ENCODE data around the gene ALDH16A1. TPM values are rescaled to one million over a fixed set of nuclear protein-coding genes. Genes with fewer than 3 reads are reported as not detected.

The ALDH16A1 gene
- total and polyA plus RNA-seq, 2 donors (not counting 3 experiments of a cell fraction or from before 2014, with no cell fraction given), result 27.6 to 33.2 TPM

- CTCF ChIA-PET, result interaction anchor here (0.6 to 2.3 kb wide), 22 partner anchors 9 to 177 kb away, joined by 3 to 63 read pairs (median 5); partner anchors contain the start of genes FCGRT, PRRG2 and RCN3
- no peaks in the 10 kb centered on the region for H3K9me3 ChIP-seq (replicated peaks; ENCODE audit: control insufficient read depth, insufficient read depth, low read length)
- peaks cover 7% of the 10 kb centered on the region for H3K79me2 ChIP-seq (ENCODE audit: control insufficient read depth, insufficient read depth, low read length)
- H3K4me3 ChIP-seq (replicated peaks in 1 of 3; ENCODE audit: insufficient read depth in 1 of 3, low read depth in 1 of 3, low read length in 3 of 3), result no peak overlapping the region
- H3K27me3 ChIP-seq (ENCODE audit: control insufficient read depth in 2 of 2, insufficient read depth in 2 of 2, low read length in 2 of 2), result no peaks in the 10 kb centered on the region
- POLR2A ChIA-PET, result interaction anchor here (1.0 kb wide), 1 partner anchor 174 kb away, joined by 3 read pairs; no protein-coding TSS in a partner anchor
- no TSS peak for BruUV-seq (replicated peaks)
- H3K4me1 ChIP-seq (ENCODE audit: control insufficient read depth, extremely low read depth, insufficient read depth, low read length), result peaks cover 23% of the 10 kb centered on the region
- H2AFZ ChIP-seq (ENCODE audit: low read depth, low read length), result no peak overlapping the region
- no peak for FAIRE-seq
- H3K36me3 ChIP-seq (ENCODE audit: control insufficient read depth in 2 of 2, extremely low read depth in 1 of 2, insufficient read depth in 2 of 2, low read length in 2 of 2), result peaks cover 0 to 11% of the 10 kb centered on the region in 2 experiments
- dilution Hi-C loops (cut with MboI; ENCODE audit: extremely low pct_ligation_motif_present, low sequenced_read_pairs), result no loop called here
- DNase-seq (ENCODE audit: low read depth, low spot score), result no peak
- TF ChIP-seq FOS (IDR thresholded peaks at IDR 0.05; ENCODE audit: borderline replicate concordance, insufficient read depth, low read length) (no peak), GATA2 (IDR thresholded peaks at IDR 0.05; ENCODE audit: insufficient read depth, insufficient read length, low read depth, low read length) (no peak), JUN (IDR thresholded peaks at IDR 0.05; ENCODE audit: borderline replicate concordance, insufficient read depth, insufficient read length, low read depth) (no peak), CTCF (IDR thresholded peaks at IDR 0.05; ENCODE audit: extremely low read depth in 1 of 2, insufficient read depth in 1 of 2, low read depth in 1 of 2, low read length in 2 of 2) (no peak), POLR2A (IDR thresholded peaks at IDR 0.05; ENCODE audit: low read depth, low read length) (no peak), MYC (IDR thresholded peaks at IDR 0.05; ENCODE audit: low read depth, low read length) (no peak), EZH2 (IDR thresholded peaks at IDR 0.05; ENCODE audit: borderline replicate concordance, low read depth, low read length, severe bottlenecking) (no peak), POLR2AphosphoS5 (IDR thresholded peaks at IDR 0.05; ENCODE audit: insufficient read depth, low read depth, low read length) (no peak)
- TF ChIP-seq, protein P1, sequence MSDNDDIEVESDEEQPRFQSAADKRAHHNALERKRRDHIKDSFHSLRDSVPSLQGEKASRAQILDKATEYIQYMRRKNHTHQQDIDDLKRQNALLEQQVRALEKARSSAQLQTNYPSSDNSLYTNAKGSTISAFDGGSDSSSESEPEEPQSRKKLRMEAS (IDR thresholded peaks at IDR 0.05; ENCODE audit: insufficient read depth, insufficient read length), result no peak
- H3K9ac ChIP-seq (replicated peaks; ENCODE audit: extremely low read depth, insufficient read depth, low read length), result no peak overlapping the region
- H3K9me1 ChIP-seq (replicated peaks; ENCODE audit: control insufficient read depth, extremely low read depth, insufficient read depth, low read length), result no peaks in the 10 kb centered on the region
- intact Hi-C loops (cut with micrococcal nuclease), result loop anchor here (1.0 to 2.0 kb wide), 3 partner anchors 44 to 169 kb away; no protein-coding TSS in a partner anchor
- H4K20me1 ChIP-seq (replicated peaks; ENCODE audit: control insufficient read depth, extremely low read depth, insufficient read depth, low read length), result no peaks in the 10 kb centered on the region
- H3K4me2 ChIP-seq (ENCODE audit: insufficient read depth, low read length), result no peak overlapping the region
- no peak overlapping the region for H3K27ac ChIP-seq (ENCODE audit: insufficient read depth, low read depth, low read length)
Measured at GRCh38 chr19:49503582-49503962, 50.5 kb downstream of the ALDH16A1 start.
